COR-L47 (cell line): ENCODE measurements around the gene IGFL4.
A peak's percentile ranks its signal among the peaks of the same experiment; 100 is the strongest.

Experiments
- DNase-seq: peaks from one replicate; lab custom pipeline; 2025; lab: John Stamatoyannopoulos, UW

IGFL4 gene

DNA sequence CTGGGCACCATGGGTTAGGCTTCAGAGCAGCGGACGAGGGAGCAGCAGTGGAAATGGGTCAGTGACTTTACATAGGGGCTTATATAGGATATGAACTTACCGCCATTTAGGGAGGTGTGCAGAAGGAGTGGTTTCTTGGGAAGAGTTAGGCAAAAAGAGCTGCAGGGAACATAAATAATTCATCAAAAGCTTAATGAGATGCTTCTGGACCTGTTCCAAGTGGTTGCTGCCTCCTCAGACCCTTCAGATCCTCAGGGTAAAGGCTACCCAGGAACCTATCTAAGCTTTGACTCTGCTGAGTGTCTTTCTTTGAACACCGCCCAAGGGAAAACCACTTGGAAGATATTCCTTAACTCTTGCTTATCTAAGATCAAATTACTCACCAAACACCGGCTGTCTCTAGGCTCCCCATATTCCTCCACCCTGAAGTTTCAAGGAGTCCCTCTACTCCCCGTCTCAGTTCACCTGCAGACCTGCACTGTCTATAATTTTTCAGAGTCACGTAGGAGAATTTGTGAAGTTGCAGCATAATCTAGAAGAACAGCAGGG, at the start of gene IGFL4:
Gene IGFL4 (minus strand): TSS at position 51 of the 549 bp plus-strand sequence. CDS start 40 bp downstream, at position 11.
- DNase-seq = no peak

DNA sequence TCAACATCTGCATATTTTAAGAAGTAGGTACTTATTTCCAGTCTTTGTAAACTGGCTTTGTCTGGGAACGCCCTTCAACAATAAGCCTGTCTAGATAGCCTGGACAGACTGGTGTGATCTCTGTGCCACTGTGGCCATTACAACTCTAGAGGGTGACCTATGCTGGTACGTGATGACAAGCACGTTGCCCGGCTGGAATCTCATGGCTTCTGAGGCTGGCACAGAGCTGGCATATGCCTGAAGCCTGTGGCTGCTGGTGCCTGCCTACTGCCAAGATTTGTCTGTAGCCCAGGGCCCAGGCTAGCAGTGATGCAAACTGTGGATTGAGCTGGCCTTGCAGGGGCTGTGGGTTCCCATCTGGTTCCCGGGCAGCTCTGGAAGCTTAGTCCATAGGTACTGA, 49.6 kb upstream of the IGFL4 start:
- no peak for DNase-seq

DNA sequence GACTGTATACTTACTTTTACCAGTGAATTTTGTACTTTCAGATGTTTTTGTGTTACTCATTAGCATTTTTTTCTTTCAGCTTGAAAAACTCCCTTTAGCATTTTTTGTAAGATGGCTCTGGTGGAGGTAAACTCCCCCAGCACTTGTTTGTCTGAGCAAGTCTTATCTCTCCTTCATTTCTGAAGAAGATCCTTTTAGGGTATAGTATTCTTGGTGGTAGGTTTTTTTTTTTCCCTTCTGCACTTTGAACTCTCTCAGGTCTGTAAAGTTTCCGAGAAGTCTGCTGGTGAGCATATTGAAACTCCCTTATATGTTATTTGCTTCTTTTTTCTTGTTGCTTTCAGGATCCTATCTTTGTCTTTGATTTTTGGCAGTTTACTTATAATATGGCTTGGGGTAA, 48.6 kb upstream of the IGFL4 start:
- DNase-seq = no peak

DNA sequence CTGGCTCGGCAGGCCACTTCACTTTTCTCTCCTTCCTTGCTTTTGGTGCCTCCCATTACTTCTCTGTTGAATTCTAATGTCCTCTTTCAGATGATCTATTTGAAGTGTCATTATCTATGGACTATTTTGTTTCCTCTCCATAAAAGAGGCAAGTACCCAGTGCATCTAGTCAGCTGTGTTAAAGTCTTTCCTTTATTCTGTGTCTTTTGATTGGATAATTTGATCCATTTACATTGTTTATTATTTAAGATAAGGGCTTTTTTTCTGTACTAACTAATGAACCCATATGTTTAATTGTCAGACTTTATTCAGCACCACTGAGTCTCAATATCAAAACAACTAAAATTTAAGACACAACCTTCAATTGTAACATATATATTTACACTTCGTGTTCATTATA, 47.3 kb upstream of the IGFL4 start:
- DNase-seq = no peak

DNA sequence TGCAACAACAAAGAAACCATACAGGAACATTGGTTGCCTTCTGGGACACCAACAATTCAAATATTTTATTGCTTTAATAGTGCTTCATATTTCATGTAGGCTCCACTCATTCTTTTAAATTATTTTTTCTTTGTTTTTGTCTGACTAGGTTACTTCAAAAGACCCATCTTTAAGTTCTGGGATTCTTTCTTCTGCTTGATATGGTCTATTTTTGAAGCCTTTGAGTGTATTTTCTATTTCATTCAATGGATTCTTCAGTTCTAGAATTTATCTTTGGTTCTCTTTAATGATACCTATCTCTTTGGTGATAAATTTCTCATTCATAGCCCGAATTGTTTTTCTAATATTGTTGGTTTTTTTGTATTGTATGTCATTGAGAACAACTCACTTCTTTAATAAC, 45.1 kb upstream of the IGFL4 start:
- no peak for DNase-seq

DNA sequence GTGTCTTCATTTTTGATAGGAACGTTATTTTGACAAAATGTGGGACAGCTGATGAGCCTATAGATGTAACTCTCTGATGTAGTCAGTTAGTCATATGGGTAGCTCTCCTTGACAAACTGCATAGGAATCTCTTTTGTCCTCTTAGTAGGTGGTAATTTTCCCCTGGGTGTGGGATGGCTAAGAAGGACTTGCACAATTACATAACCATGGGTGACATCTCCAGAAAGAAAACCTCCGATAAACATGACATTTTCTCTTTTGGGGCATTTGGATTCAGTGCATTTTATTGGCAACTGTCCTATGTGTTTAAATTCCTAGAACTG, 41.9 kb upstream of the IGFL4 start:
- DNase-seq = no peak

DNA sequence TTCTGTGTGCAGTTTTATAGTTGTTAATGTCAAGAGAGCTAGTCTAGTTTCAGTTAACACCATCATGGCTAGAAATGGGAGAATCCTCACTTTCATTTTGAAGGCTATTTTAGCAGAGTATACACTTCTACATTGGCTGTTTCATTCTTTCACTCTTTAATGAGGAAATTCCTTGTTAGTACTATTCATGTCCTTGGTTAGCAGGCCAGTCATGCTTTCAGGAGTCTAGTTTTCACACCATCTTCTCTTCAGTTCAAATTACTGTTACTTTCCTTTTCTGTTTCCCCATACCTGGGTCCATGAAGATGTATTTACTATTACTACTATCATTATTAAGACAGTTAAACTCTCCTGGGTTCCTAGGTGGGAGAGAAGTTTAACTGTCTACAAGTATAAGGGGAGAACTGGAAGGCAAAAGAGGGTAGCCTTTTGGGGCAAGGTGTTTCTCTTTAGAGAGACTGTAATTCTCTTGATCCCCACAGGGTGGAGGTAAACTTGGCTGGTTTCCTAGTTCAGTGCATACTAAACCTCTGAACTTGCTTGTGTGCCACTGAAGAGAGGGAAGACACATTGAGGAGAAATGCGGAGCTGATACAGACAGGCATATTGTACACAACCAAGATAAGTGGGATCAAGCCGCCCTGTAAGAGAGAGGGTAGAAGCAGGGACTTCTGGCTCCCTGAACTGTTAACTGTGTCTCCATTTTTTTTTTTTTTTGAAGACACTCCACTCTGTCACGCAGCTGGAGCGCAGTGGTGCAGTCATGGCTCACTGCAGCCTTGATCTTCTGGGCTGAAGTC, 41.3 kb upstream of the IGFL4 start:
- peak; percentile 49 for DNase-seq

DNA sequence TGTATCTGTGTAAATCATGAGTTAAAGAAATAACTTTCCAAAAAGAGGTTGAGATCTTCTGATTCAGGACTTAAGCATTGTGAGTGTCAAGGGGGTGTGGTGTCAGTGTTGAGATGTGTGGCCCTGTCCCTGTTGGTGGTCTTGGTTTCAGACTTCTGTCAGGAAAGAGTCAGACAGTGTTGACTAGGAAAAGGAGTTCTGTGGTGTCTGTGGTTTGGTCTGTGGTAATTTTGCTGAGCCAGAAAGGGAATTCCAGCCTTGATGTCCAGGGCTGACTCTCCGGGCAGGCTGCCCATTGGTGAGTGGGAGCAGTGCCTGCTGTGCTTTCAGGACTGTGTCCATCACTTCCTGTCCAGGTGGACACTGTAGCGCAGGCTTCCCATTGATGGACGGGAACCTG, 39.8 kb upstream of the IGFL4 start:
- no peak for DNase-seq

DNA sequence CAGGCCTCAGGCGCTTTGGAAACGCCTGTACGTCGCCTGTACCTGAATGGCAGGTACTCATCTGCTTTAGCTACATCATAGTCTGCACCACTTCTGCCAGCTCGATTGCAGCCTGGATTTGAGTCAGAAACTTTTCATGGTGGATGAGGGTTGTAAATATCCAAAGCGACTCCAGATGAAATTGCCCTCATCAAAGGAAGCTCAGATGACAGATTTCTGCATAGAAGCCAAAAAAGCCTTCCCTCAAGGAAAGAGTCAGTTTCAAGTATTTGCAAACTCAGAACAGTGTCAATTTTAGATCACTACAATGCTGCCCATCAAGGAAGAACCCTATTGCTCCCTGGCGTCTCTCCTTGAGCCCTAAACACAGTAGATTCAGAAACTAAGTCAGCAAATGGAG, 38.8 kb upstream of the IGFL4 start:
- no peak for DNase-seq

DNA sequence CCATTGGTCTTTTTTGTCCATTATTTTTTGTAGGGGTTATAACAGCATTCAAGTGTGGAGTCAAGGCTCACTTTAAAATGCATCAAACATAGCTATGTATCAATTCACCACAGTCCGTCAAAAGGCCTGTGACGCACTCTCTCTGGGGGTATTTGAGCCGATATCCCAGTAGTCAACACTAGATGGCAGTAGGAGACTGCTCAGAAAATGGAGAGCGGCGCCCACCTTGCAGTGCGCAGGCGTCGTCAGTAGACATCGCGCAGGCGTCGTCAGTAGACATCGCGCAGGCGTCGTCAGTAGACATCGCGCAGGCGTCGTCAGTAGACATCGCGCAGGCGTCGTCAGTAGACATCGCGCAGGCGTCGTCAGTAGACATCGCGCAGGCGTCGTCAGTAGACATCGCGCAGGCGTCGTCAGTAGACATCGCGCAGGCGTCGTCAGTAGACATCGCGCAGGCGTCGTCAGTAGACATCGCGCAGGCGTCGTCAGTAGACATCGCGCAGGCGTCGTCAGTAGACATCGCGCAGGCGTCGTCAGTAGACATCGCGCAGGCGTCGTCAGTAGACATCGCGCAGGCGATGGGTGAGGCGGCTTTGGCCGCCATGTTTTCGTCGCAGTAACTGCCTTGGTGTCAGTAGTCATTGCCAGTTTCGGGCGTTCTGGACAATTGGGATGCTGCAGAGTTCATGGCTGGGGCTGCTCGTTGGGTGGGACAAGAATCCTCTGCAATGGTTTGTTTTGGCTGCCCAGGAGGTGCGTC, 38.0 kb upstream of the IGFL4 start:
- peak; percentile 57 for DNase-seq

DNA sequence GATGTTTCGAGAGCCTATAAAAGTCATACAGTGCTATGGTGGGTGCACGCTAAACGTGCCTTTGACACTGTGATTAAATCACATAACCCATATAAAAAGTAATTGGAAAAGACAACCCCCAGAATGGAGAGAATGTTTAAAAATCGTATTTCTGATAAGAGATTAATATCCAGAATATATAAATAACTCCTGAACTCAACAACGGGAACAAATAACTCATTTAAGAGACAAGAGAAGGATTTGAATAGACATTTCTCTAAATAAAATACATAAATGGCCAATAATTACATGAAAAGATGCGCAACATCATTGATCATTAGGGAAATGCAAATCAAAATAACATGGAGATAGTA, 37.0 kb upstream of the IGFL4 start:
- no peak for DNase-seq

DNA sequence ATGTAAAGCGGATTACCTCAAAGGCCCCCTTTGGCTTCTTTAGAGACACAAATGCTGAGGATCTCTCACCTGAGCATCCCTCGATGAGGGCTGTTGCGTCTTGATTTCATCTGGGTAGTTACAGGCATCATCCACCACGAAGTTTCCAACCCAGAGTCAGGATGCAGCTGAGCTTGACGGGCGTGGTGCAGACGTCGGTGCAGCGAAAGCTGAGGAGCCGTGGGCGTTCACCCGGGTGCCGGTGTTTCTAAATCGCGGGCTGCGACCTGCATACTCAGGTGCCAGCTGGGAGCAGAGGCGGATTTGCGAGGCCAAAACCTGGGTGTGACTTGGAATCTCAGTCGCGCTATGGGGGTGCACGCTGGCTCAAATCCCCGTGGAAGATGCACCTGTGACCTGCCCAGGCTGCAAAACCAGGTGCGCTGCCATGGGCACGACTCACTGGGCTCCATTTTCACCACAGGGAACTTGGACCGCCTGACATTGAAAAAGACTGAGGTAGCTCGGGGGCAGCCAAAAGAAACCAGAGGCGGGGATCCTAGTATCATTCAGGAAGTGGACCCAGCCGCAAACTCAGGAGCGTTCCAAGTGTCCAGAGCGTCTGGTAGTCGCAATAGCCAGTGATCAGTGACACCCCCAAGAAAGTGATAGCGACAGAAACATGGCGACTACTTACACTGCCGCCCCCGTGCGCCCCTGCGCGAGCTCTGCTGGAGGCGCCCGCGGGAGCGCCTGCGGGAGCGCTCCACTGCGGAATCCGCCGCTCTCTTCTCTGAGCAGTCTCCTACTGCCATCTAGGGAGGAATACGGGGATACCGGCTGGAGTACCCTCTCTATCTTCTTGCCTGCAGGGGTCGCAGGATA, 36.4 kb upstream of the IGFL4 start:
- peak; percentile 91 for DNase-seq

DNA sequence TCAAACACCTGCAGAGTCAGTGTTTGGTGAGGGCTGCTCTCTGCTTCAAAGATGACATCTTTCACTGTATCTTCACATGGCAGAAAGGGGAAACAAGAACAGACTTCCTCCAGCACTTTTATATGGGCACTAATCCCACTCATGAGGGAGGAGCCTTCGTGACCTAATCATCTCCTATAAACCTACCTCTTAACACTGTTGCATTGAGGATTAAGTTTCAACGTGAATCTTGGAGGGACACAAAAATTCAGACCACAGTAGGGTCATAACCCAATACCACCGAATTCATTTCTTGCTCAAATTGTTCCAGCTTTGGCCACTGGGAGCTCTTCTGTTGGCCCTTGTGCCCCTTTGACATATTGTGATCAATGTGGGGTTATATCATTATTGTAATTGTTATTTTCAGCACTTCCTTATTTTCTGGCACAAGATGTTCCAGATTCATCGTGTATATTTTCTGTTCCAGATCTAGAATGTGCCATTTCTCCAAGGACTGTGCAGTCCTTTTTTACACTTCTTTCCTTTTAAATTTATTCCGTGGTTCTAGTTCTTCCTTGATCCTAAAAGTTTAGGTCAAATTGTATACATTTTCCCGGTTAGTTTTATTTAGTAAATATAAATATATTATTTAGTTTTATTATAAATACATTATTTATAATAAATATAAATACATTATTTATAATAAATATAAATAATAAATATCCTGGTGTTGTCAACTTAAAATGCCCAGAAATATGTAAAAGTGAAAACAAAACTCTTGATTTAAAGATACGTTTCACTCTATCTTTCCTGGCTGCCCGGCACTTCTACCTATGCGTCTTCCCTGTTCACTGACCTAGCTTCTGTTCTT, 35.5 kb upstream of the IGFL4 start:
- DNase-seq = no peak

DNA sequence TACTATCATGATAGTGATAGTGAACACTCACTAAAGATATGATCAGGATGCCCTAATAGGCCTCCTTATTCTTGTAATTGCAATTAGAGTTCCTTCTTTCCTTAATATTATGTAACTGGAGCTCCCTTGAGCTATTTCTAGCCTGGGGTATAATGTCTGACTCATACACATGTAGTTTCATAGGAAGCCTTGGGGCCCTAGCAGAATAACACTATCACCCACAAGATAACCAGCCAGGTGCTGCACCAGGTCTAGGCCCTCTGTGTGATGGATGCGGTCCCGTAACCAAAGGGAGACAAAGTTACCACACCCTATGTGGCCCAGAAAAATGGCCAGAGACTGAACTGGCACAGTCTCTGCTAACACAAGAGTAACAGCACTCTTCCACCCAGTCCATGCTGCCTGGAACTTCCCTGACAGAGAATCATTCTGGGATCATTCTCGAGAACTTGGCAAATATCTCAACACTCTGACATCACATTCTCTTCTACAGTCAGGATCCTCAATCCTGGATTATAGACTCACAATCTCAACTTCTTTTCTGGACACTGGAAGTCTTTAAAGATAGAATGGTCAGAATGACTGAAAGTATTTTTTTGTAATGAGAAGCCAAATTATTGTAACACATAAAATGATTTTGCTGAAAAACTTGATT, 32.6 kb upstream of the IGFL4 start:
- no peak for DNase-seq

DNA sequence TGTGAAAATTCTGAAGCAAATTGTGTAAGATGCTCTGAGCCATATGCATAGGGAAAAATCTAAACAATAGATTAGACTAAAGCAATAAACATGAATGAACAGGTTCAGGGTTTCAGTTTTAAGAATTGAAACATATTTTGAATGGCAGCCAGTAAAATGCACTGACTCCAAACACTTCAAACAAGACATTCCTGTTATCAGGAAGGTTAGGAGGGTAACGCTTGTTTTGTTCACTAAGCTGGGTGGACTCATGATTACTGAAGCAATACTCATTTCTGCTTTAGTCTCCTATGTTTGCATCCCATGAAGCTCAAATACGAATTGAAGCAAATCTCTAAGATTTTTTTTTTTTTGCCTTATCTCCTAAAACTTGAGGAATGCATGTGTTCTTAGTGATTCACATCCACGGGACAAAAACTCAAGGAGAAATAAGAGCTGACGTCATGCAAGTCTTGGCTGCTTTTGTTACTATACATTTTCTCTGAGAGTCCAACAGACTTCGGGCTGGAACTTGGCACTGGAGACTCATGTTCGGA, 29.1 kb upstream of the IGFL4 start:
- DNase-seq = no peak

DNA sequence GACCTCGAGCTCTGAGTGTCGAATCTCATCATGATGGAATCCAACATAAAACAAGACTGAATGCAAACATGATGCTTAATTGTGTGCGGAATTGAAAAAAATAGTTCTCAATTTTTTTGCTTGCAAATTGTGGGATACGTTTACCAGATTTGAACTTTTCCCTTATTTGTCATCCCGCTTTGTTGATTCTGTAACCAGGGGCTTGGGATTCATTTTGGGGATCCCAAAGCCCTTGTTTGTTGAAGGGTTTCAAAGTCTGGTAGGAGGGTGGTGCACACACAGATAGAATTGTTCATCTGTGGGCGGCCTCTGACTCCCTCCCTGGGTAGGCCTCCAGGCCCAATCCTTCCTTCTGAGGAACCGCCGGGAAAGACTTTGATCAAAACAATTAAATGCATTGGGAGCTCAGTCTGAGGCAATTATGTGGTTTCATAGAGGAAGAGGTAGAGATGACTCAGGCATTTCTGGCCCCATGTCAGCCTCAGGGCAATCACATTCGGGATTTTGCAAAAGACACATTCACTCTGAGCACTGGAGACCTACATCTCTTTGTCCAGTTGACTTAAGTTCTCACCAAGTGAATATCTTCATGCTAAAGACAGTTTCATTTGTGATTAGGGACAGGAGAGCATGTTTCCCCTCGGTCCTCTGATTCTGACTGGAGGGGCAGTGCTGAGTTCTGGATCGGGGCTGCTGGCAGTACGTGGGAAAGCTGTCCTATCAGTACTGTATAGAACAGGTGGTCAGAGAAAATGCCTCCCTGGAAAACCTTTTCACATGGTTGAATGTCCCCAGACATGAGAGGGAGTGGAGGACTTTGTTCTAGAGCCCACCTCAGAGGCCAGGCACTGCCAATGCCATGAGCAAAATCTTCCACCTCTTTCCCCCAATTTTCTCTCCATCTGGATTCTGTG, 27.8 kb upstream of the IGFL4 start:
- DNase-seq = no peak

DNA sequence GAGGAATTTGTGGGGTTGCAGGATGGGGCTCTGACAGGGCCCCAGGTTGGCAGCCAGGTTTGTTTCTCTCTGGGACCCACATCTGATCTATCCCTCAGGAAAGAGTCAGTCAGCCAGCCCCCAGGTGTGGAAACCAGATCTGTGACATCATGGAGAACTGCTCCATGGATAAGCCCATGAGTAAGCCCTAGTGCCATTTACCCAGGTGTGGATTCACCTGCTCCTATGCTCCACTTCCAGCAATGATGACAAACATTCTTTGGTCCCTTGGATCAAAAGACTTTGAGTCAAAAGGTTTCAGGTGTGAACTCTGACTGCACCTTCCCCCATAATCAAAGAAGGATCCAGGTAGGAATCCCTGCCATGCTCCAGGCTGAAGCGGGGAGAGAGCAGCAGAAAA, 26.9 kb upstream of the IGFL4 start:
- DNase-seq = no peak

DNA sequence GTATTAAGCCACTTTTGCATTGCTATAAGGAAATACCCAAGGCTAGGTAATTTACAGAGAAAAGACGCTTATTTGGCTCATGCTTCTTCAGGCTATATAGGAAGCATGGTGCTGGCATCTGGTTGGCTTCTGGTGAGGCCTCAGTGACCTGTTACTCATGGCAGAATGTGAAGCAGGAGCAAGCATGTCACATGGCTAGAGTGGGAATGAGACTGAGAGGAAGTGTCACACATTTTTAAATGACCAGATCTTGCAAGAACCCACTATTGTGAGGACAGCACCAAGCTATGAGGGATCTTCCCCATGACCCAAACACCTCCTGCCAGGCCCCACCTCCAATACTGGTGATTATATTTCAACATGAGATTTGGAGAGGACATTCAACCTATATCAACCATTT, 25.7 kb upstream of the IGFL4 start:
- no peak for DNase-seq

DNA sequence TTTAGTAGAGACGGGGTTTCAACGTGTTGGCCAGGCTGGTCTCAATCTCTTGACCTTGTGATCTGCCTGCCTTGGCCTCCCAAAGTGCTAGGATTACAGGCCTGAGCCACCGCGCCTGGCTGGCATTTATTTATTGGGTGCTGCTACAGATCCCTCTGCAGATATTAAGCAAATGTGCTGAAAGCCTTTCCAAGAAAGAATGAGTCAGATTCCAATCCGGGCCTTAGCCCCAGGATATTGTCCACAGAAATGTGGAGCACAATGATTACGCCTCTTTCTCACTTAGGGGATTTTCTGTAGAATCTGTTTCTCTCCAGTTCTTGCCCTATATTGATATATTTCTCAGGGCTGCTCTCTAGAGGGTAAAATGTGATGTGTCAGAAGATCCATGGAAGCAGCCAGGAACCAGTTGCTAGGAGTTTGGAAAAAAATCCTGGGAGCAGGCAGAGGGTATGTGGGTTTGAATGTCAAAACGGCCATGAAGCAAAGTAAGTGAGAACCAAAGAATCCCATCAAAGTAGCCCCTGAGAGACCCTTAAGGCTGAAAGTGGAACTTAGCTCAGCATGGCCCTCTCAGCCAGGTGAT, 24.8 kb upstream of the IGFL4 start:
- no peak for DNase-seq
